HG02678 (cell line): ENCODE measurements around the gene TBC1D16.

Source experiments
- ATAC-seq: cut with Tn5 transposase; IDR thresholded peaks from one replicate; pipeline ENCODE4 v1.9.1; 2021; ENCODE audit warnings: mild to moderate bottlenecking, moderate library complexity; ENCODE audit not compliant: unreplicated experiment

The TBC1D16 gene

DNA sequence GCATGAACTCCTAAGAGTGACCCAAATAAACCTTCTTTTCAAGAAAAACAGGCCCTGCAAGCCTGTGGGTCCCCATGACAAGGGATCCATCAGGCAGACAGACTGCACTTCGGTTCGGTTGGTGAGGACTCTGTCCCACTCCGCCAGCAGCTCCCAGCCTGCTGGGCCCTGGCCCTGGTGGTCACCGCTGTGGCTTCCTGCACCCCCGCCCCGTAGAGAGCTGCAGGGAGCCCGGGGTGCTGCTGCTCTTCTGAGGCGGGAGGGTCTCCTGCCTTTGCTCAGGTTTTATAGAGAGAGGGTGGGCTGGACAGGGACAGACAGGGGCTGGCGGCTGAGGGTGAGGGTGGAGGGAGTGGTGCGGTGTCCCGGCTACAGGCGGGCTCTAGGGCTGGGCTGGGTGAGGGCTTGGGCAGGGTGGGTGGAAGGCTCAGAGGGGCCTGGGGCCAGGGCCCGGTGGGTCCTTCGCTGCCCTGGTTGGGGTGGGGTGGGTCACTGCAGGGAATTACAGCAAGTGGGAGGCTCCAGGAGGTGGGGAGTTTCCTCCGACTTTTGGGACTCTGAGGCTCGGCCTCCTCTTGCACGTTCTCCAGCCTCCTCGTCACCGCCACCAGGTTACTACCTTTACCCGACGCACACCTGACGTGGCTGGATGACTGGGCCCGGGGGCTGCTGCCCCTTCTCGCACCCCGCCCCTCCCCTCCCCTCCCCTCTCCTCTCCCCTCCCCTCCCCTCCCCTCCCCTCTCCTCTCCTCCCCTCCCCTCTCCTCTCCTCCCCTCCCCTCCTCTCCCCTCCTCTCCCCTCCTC is 106.2 kb downstream of the TBC1D16 start:
- no peak for ATAC-seq

DNA sequence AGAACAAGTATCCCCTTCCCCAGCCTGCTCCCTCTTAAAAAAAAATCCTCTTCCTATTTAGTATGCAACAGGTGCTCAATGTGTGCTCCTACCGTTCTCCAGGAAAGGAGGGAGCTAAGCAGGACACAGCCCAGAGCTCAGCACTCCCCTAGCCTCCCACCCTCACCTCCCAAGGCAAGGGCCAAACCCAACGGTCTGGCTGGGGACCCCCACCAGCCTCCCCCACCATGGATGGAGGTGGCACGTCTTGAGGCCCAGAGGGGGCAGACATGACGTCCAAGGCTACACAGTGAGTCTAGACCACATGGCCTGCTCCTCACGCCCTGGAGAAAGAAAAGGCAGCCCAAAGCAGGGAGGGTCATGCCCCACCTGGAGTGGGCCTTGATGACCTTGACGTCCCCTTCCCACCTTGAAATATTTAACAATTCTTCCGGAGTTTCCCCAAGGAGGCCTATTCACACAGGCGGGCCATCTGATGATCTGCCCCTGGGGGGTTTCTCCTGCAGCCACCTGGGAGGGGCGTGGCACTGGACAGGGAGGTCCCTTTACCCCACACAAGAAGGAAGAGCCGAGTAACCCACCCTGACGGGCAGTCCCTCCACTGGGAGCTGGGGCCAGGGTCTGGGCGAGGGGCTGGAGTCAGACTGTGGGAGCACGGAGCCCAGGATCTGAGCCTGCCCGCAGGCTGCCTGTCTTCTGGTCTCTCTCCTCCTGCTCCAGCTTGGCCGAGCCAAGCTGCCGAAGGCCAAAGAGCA is 107.0 kb downstream of the TBC1D16 start:
- no peak for ATAC-seq

DNA sequence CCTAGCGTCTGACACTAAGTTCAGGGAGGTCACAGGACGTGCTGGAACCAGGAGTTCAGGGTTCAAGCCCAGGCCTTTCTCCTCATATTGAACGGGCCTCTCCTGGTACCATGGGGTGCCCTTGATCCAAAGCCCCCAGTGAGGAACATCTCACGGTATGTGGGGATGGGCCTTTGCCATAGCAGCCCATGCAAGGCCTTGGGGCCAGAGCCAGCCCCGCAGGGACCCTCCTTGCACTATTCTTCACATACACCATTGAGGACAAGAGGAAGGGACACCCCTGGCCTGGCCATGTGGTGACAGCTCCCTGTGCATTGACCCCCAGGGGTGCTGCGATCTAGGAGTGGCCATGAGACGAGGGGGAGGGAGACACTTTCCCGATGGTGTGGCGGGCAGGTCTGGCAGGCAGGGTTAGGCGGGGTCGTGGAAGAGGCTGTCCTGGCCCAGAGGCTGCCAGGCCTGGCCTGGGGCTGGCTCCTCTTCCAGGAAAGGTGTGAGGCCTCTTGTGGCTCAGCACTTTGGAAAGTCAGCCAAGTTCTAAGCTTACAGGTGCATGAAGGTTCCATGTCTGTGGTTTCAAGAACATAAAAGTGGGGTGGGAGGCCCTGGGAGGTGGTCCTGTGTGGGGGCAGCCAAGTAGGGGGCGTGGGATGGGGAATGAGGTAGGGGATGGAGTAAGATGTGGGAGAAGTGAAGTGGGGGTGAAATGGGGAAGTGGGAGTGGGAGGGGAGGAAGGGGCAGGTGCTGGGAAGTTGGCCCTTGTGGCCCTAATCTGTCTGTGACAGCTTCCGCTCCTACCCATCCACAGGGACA is 107.8 kb downstream of the TBC1D16 start:
- no peak for ATAC-seq

DNA sequence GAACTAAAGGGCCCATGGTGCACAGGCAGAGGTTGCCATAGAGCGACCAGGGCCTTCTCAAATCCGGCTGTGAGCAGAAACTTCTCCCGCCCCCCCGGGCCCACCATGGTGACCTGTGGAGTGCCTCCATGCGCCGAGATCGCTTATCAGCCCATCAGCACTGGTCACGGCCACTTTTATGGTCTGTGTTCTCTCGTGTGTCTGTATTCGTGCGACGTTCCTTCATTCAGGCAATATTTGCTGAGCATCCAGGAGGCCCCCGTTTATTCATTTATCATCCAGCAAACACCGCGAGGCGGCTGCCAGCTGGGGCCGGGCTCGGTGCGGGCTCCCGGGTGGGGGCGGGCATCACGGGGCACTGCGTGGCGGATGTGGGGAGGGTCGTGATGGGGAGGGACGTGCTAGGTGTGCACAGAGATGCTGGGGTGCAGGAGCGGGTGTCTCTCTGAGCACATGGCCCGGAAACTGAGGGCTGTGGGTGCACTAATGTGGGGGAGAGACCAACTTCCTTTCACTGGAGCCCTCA is 108.5 kb downstream of the TBC1D16 start:
- ATAC-seq = no peak

DNA sequence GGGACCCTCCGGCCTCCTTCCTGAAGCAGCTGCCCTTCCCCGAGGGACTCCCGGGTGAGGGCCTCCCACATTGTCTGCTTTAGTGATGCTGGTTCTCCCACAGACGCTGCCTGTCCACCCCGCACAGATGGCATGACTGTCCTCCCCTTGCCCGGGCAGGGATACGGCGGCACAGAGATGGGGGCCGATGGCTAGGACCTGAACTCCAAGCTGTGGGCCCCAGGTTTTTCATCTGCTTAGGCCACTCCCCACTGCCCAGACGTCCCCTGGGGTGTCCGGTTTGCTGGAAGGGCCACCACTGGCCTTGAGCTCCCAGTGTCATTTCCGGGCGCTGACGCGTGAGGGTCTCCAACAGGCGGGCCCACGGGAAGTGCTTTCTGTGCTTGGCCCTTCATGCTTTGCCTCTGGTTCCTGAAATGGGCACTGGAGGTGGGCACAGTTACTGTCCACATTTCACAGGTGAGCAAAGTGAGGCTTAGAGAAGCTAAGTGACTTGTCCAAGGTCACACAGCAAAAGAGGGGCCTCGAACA is 109.0 kb downstream of the TBC1D16 start:
- no peak for ATAC-seq

DNA sequence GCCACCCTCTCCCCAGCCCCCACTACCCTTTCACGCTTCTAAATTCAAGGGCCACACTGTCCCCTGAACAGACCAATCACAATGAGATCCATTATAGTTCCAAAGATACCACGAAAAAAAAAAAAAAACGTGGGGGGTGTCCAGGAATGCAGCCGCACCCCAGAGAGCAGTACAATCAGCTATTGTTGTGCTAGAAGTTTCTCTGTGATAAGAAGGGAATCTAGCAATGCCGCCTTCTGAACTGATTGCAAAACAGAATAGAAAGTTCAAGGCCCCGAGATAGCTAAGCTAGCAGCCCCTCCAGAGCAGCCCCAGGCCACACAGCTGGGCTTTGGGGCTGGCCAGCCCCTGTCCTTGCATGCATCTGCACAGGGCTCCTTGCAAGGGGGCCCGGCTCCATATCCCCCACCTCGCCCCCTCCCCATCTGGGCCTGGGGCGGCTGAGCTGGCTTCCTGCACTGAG is 109.5 kb downstream of the TBC1D16 start:
- no peak for ATAC-seq

DNA sequence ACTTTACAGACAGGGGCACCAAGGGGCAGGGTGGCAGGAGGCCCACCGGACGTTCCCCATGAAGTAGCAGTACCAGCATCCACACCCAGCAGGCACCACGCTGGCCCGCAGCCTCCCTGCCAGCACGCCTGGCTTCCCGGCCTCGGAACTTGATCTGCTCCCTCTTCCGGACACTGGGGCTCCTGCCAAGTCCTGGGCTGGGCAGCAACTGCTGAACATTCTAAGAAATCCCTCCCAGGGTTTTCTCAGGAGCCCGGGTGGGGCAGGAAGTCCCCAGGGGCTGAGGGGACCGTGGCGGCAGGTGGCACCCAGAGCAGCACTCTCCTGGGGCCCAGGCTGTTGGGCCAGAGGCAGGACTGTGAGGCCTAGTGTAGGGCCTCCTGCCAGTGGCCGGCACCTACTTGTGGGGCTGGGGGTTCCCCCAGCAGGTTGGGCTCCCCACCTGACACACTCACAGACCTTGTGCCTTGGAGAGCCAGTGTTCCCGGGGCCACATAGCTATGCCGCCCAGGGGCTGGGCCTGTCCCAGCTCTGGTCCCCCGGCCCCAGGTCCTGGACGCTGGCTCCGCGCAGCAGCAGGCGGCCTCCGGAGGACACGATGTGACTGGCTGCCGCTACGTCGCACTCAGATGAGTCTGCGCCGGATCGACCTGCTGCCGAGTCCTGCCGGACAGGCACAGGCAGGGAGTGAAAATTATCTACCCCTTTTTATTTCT is 110.3 kb downstream of the TBC1D16 start:
- ATAC-seq = no peak

DNA sequence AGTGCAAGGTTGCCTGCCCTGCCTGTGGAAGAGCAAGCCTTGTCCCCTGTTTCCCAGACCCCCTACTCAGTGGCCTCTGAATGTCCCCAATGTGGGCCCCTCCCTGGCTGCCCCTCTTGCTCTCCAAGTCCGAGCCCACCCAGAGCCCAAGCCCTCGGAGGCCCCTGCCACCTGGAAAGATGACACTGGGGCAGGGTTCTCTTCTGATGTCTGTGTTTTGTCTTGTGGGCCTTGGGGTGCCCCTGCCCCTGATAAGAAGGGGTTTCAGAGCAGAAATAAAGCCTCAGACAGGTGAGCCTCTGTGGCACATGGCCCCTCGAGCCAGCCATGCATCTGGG is 111.1 kb downstream of the TBC1D16 start:
- ATAC-seq = no peak

DNA sequence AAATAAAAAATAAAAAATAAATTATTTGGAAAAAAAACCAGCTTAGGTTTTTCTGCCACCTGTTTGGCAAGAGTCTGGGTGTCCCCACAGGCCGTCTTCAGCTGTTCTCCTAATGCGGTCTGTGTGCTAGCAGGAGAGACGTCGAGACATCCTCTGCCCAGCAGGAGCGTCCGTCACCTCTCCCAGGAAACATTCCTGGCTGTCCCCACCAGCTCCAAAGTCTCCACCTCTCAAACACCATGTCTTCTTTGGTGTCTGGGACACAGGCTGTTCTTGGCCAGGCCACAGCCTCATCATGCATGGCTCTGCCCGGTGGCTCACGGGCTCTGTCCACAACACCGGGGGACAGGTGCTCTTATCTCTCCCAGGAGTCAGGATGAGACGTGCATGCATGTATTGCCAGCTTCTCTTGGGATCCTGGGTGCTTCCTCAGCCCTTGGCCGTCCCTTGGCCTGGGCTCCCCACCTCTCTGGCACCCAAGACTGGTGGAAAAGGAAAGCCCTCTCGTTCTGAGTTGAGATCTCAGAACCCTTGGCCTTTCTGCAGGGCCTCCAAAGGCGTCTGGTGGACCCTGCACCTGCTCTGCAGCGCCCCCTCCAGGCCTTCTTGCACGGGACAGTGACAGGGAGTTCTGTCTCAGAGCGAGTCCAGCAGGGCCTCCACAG is 111.6 kb downstream of the TBC1D16 start:
- ATAC-seq = no peak

DNA sequence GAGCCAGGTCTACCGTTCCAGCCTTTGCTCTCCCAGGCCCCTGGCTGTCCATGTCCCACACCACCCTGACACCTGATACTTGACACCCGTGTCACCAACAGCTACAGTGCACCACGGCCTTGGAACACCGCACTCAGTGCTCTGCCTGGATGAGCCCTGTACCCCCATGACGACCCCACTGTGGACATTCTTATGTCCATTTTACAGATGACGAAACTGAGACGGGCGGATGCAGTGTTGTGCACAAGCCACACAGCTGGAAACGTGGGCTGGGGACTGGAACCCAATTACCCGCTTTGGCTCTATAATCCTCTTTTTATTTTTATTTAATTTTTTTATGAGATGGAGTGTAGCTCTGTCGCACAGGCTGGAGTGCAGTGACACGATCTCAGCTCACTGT is 112.9 kb downstream of the TBC1D16 start:
- no peak for ATAC-seq

DNA sequence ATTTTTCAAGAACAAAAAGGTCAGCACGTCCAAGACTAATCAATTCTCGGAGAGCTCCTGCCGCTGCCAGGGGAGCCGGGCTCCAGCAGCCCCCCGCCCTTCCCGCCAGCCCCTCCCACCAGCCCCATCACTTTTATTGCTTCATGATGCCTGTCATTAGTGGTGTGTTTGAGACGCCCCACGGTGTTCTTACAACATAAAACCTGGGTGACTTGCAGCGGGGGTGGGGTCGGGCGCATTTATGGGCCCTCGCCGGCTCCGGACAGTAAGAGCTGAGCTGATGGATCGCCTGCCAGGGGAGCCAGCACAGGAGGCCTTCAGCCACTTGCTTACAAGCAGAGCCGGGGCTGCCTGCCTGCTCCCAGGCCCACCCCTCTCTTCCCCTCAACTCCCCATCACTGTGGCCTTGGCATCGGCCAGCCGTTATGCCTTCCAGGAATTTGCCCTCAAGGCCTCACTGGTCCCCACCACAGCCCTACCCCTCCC is 113.5 kb downstream of the TBC1D16 start:
- ATAC-seq = no peak

DNA sequence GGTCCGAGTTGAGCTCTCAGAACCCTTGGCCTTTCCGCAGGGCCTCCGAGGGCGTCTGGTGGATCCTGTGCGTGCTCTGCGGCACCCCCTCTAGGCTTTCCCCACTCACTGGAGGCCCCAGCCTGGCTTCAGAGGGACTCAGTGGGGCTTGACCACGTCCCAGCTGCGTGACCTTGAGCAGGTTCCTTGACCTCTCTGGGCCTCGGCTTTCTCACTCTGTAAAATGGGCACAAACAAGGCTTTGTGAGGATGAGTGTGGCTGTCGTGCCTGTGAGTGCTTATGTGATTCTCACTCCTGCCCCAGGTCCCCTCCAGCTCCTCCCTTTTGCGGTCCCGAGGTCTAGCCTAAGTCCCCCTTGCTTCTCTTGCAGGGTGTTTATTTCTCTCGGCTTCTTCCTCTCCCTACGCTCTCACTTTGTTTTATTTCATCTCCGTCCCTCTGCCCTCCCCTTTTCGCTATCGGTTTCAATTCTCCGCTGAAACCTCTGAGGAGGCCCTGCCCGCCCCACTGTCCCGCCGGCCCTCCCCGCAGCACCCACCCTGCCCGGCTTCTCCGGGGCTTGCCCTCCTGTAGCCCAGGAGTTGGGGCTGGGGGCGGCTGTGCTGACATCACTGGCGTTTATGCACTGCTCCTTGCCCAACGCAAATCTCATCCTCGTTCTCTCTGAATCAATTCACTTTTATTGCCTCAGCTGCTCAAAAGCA is 114.1 kb downstream of the TBC1D16 start:
- ATAC-seq = no peak

DNA sequence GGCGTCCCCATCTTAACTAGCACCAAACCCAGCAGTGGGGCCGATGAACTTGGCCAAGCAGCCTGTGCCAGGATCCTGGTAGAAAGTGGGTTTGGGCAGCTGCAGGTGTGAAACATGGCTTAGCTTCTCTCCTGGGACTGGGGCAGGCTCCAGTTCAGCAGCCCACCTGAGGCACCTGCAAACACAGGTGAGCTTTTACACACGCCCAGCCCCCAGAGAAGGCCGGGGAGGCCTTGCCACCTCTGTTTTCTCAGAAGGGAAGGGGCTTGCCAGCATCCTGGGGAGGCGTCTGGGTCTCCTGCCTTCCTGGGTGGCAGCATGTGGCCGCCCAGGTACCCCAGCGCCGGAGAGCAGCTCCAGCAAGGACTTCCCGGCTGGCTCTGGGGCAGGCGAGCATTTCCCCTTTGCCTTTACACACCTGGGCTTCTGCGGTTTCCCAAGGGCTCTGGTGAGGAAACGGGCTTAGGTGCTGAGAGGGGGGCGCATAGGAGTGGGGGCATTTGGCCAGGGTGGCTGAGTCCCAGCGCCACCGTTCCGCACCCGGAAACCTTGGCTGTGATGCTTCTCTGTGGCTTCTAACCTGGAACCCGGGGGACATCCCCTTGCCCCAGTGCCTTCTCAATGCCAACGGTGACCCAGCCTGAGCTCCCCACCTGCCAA is 114.8 kb downstream of the TBC1D16 start:
- no peak for ATAC-seq

DNA sequence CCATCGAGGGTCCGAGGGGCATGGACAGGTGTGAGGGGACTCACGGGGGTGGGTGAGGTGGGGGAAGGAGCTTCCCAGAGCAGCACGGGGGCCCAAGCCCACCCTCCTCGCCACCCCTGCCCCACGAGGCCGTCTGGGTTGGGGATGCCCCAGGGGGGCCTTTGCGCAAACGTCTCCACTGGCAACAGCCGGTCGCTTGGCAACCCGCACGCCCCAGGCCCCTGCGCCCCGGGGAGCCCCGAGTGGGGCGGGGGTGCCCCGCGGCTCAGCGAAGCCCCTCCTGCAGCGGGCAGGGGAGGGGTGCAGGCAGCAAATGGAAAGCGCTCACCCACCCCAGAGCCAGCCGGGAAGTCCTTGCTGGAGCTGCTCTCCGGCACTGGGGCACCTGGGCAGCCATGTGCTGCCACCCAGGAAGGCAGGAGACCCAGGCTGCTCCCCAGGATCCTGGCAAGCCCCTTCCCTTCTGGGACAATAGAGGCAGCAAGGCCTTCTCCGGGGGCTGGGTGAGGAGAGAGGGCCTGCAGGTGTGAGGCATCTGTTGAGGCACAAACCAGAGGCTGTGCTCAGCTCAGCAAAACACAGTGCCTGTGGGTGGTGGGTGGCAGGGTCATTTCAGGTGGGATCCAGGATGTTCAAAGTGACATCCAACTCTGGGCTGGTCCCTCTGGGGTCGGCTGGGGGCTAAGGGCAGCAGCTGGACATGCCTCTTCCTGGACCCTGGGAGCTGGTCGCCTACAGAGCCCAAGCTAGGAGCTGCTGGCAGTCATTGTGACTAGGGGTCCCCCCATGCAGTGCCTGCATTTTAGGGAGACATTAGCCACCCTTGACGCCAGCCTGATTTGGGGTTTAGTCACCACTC is 115.6 kb downstream of the TBC1D16 start:
- ATAC-seq = no peak

DNA sequence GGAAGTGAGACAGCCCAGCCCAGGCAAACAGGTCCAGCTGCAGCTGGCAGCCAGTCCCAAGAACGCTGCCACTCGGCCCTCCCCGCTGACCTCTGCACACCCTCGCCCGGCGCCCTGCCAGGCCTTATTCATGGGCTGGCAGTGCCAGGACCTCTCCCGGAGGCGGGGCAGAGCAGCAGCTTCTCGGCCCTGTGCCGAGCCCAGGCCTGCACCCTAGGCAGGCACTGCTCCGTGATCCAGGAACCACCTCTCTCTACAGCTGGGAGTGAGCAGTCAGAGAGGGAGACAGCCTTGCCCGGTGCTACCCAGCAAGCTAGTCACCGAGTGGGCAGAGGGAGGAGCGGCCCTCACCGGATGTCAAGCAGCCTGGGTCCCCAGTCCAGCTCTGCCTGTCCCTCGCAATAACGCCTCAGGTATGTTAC is 116.5 kb downstream of the TBC1D16 start:
- ATAC-seq = no peak

DNA sequence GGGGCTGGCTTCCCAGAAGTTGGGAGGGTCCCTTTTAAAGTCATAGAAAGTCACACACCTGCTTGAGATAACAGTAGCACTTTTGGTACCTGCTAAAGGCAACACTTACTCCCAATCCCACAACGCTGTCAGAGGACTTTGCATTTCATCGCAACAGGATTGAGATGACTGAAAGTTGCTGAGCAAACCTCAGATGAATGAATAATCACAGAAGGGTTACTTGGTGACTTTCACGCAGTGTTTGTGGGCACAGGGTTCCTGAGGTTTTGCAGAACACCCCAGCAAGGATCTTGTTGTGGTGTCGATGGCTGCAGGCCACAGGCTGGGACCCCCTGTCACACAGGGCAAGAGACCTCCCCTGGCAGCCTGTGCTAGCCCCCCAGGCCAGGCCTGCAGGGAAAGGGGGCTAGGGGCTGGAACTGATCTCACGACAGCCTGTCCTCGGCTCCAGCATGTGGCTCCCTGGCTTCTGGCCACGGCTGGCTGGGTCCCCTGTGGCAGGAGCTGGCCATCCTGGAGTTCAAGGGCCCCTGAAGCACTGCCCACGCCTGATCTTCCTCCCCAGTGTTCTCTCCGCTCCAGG is 117.0 kb downstream of the TBC1D16 start:
- no peak for ATAC-seq

DNA sequence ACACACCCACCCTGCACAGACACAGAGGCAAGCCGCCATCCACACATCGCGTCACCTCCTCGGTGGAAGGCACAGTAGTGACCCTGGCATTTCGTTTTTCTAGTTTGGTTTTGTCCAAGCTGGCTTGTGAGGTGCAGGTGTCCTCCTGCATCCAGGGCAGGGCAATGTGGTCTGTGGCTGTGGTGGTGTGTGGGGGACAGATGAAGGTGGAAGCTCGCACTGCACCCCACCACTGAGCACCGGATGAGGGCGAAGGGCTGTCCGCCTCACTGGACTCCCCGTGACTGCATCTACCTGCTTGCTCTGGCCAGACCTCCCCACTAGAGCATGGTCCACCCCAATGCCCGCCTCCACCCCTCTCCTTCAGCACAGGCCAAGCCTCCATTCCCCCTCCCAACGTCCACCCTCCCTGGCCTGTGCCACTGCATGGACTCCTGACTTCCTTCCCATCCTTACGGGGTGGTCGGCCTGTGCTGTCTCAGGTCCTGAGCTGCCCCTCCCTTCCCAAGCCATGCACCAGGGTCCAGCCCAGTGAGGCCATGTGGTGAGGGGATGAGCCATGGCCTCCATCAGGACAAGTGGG is 117.7 kb downstream of the TBC1D16 start:
- no peak for ATAC-seq
